ENCODE results near the gene GPRIN2.

GRCh38 chr10:46524472-46525176 is 31.8 kb downstream of the GPRIN2 start:
- TF ChIP-seq, protein P1, sequence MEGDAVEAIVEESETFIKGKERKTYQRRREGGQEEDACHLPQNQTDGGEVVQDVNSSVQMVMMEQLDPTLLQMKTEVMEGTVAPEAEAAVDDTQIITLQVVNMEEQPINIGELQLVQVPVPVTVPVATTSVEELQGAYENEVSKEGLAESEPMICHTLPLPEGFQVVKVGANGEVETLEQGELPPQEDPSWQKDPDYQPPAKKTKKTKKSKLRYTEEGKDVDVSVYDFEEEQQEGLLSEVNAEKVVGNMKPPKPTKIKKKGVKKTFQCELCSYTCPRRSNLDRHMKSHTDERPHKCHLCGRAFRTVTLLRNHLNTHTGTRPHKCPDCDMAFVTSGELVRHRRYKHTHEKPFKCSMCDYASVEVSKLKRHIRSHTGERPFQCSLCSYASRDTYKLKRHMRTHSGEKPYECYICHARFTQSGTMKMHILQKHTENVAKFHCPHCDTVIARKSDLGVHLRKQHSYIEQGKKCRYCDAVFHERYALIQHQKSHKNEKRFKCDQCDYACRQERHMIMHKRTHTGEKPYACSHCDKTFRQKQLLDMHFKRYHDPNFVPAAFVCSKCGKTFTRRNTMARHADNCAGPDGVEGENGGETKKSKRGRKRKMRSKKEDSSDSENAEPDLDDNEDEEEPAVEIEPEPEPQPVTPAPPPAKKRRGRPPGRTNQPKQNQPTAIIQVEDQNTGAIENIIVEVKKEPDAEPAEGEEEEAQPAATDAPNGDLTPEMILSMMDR (IDR thresholded peaks at IDR 0.05): no peak
- no peak for TF ChIP-seq POLR2A (IDR thresholded peaks at IDR 0.05)
